Stomach (tissue), 4 donors: ENCODE measurements around the gene ZC3H6.

Experiments used
- EP300 ChIP-seq: sonication (generic); formaldehyde crosslinking; IDR thresholded peaks from one replicate; pipeline ENCODE4 v1.6.1; 2017; ENCODE audit warnings: antibody characterized with exemption
- POLR2A ChIP-seq, 4 donors: fragments of 450-650 bp; IDR thresholded peaks; one replicate each; pipeline ENCODE4 v1.6.1; 2016; ENCODE audit warnings: antibody characterized with exemption in 4 of 4, control low read depth in 2 of 4, mild to moderate bottlenecking in 1 of 4, moderate library complexity in 1 of 4
- TF ChIP-seq, protein P1 (sequence below), 7 experiments: fragments of 450-650 bp in 4 of 7; fragments of 200-600 bp in 3 of 7; sonication (generic) in 3 of 7; IDR thresholded peaks; one replicate each; pipeline ENCODE4 v1.5.1; 2016 to 2019; ENCODE audit warnings: antibody characterized with exemption in 7 of 7, control low read depth in 2 of 7, mild to moderate bottlenecking in 1 of 7

DNA sequence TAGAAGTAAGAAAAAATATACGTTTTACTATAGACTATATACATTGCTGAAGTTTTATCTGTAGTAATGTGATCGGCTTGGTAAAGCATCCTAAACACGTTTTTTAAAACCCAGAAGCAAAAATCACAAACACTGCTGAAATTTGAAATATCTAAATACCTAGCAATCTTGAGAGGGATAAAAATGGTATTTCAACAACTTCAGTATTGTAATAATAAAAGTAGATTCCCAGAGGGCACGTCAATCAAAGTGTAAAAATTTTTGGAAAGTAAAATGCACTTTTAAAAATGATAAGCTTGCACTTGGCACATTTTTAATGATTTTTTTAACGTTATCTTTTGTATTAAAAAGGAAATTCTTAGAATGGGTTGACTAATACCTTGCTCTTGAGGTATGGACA lies 1.6 kb downstream of the ZC3H6 start:
- no peak for TF ChIP-seq EP300
- no peak for TF ChIP-seq POLR2A (IDR thresholded peaks at IDR 0.05)
- TF ChIP-seq, protein P1, sequence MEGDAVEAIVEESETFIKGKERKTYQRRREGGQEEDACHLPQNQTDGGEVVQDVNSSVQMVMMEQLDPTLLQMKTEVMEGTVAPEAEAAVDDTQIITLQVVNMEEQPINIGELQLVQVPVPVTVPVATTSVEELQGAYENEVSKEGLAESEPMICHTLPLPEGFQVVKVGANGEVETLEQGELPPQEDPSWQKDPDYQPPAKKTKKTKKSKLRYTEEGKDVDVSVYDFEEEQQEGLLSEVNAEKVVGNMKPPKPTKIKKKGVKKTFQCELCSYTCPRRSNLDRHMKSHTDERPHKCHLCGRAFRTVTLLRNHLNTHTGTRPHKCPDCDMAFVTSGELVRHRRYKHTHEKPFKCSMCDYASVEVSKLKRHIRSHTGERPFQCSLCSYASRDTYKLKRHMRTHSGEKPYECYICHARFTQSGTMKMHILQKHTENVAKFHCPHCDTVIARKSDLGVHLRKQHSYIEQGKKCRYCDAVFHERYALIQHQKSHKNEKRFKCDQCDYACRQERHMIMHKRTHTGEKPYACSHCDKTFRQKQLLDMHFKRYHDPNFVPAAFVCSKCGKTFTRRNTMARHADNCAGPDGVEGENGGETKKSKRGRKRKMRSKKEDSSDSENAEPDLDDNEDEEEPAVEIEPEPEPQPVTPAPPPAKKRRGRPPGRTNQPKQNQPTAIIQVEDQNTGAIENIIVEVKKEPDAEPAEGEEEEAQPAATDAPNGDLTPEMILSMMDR (IDR thresholded peaks at IDR 0.05): no peak
